Lower leg skin (tissue), 3 donors: ENCODE data around the gene BEX3.

Source experiments
- POLR2A ChIP-seq, 2 donors: fragments of 450-650 bp; IDR thresholded peaks; one replicate each; pipeline ENCODE4 v1.6.1; 2016 to 2017; ENCODE audit warnings: antibody characterized with exemption in 2 of 2, mild to moderate bottlenecking in 1 of 2, moderate library complexity in 1 of 2
- TF ChIP-seq, protein P1 (sequence below), 3 donors: fragments of 450-650 bp; IDR thresholded peaks; one replicate each; pipeline ENCODE4 v1.5.1; 2016; ENCODE audit warnings: antibody characterized with exemption in 3 of 3, mild to moderate bottlenecking in 3 of 3, moderate library complexity in 2 of 3

DNA sequence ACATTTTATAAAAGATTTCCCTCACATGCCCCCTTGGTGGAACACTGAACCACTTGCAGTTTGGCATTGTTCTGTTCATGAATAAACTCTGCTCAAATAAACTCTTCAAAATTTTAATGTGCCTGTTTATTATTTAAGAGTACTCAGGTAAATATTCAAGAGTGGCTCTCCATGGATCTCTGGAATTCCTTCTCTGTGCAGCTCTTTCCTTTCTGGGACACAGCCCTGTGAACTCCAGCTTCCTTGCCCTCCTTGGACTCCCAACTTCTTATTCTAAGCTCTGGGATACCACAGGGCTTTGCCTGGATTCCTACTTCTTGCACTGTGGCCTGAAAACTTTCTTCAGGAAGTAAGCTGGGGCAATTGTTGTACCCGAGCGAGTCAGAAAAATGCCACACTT is 8.3 kb downstream of the BEX3 start:
- TF ChIP-seq POLR2A (IDR thresholded peaks at IDR 0.05): no peak
- TF ChIP-seq, protein P1, sequence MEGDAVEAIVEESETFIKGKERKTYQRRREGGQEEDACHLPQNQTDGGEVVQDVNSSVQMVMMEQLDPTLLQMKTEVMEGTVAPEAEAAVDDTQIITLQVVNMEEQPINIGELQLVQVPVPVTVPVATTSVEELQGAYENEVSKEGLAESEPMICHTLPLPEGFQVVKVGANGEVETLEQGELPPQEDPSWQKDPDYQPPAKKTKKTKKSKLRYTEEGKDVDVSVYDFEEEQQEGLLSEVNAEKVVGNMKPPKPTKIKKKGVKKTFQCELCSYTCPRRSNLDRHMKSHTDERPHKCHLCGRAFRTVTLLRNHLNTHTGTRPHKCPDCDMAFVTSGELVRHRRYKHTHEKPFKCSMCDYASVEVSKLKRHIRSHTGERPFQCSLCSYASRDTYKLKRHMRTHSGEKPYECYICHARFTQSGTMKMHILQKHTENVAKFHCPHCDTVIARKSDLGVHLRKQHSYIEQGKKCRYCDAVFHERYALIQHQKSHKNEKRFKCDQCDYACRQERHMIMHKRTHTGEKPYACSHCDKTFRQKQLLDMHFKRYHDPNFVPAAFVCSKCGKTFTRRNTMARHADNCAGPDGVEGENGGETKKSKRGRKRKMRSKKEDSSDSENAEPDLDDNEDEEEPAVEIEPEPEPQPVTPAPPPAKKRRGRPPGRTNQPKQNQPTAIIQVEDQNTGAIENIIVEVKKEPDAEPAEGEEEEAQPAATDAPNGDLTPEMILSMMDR (IDR thresholded peaks at IDR 0.05): no peak
